ENCODE data around the gene PKHD1. TPM values are rescaled to one million over a fixed set of nuclear protein-coding genes. Genes with fewer than 3 reads are reported as not detected.

The PKHD1 gene
- total and polyA plus RNA-seq, 2 experiments from 2014 or later: 0.47 to 3.3 TPM

DNA sequence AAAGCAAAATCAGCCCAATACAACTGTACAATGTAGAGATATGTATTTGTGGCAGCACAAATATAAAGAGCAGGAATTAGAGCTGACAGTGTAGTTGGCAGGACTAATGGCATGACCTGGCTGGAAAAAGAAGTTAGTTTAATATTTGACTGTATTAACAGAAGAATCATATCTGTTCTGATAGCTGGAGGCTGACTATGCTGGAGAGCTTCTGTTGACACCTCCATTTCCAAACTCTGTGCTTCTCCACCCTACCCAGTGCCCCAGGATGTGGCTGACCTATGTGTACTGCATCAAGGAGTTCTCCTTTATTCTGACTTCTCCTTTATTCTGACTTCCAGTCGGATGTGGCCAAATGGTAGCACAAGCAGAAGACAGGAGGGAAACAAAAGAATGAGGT, 299.3 kb downstream of the PKHD1 start:
- Histone ChIP-seq H3K4me1 (ENCODE audit: insufficient read depth) (no peaks in the 10 kb centered on the region), H3K4me3 (no peak overlapping the region), H3K79me2 (no peaks in the 10 kb centered on the region), H3K4me2 (no peak overlapping the region), H3K27me3 (no peaks in the 10 kb centered on the region), H3K36me3 (replicated peaks; ENCODE audit: insufficient read depth, low read depth) (no peaks in the 10 kb centered on the region), H3K27ac (no peak overlapping the region), H4K20me1 (ENCODE audit: insufficient read depth, poor library complexity, severe bottlenecking) (no peaks in the 10 kb centered on the region), H3K9me2 (replicated peaks; ENCODE audit: insufficient read depth) (no peaks in the 10 kb centered on the region), H2AFZ (no peak overlapping the region), H3K9me3 (ENCODE audit: low read depth) (no peaks in the 10 kb centered on the region)
- DNase-seq (ENCODE audit: low spot score): no peak
- 96% methylated on average over 1 of the region's 1 CpG for WGBS (ENCODE audit: low lambda C conversion rate, missing lambda C conversion rate)
- no peak for TF ChIP-seq EZH2phosphoT487 (IDR thresholded peaks at IDR 0.05; ENCODE audit: low read depth, severe bottlenecking, unreplicated experiment)
- no peak for TF ChIP-seq EZH2 (IDR thresholded peaks at IDR 0.05; ENCODE audit: borderline replicate concordance)
- TF ChIP-seq, protein P1, sequence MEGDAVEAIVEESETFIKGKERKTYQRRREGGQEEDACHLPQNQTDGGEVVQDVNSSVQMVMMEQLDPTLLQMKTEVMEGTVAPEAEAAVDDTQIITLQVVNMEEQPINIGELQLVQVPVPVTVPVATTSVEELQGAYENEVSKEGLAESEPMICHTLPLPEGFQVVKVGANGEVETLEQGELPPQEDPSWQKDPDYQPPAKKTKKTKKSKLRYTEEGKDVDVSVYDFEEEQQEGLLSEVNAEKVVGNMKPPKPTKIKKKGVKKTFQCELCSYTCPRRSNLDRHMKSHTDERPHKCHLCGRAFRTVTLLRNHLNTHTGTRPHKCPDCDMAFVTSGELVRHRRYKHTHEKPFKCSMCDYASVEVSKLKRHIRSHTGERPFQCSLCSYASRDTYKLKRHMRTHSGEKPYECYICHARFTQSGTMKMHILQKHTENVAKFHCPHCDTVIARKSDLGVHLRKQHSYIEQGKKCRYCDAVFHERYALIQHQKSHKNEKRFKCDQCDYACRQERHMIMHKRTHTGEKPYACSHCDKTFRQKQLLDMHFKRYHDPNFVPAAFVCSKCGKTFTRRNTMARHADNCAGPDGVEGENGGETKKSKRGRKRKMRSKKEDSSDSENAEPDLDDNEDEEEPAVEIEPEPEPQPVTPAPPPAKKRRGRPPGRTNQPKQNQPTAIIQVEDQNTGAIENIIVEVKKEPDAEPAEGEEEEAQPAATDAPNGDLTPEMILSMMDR (IDR thresholded peaks at IDR 0.05; ENCODE audit: poor library complexity): no peak

DNA sequence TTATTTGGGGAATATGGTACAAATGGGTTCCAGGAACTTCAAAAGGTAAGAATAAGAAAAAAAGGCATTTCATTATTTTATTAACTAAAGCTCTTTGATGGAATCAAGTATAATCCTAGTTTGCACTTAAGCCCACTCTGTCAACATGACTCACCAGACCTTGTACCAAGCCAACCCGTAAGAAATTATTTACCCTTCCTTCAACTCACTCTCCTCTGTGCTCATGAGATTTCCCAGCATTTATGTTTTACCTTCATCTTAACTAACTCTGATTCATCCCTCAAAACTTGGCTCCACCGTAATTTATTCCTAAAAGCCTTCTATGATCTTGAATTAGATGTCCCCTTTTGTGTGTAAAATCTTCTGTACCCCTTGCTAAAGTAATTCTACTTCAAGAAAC, 308.7 kb downstream of the PKHD1 start:
- TF ChIP-seq EZH2phosphoT487 (IDR thresholded peaks at IDR 0.05; ENCODE audit: low read depth, severe bottlenecking, unreplicated experiment) (no peak), EZH2 (IDR thresholded peaks at IDR 0.05; ENCODE audit: borderline replicate concordance) (no peak)
- TF ChIP-seq, protein P1 (IDR thresholded peaks at IDR 0.05; ENCODE audit: poor library complexity): no peak
- 41% methylated on average over 2 of the region's 2 CpGs for WGBS (ENCODE audit: low lambda C conversion rate, missing lambda C conversion rate)
- no peak overlapping the region for H3K4me2 ChIP-seq
- H3K27ac ChIP-seq: no peak overlapping the region
- DNase-seq (ENCODE audit: low spot score): no peak
- H4K20me1 ChIP-seq (ENCODE audit: insufficient read depth, poor library complexity, severe bottlenecking): no peaks in the 10 kb centered on the region
- no peak overlapping the region for H2AFZ ChIP-seq
- H3K9me3 ChIP-seq (ENCODE audit: low read depth): no peaks in the 10 kb centered on the region
- no peaks in the 10 kb centered on the region for H3K79me2 ChIP-seq
- no peaks in the 10 kb centered on the region for H3K9me2 ChIP-seq (replicated peaks; ENCODE audit: insufficient read depth)
- no peaks in the 10 kb centered on the region for H3K4me1 ChIP-seq (ENCODE audit: insufficient read depth)
- no peaks in the 10 kb centered on the region for H3K27me3 ChIP-seq
- H3K4me3 ChIP-seq: no peak overlapping the region
- H3K36me3 ChIP-seq (replicated peaks; ENCODE audit: insufficient read depth, low read depth): no peaks in the 10 kb centered on the region

DNA sequence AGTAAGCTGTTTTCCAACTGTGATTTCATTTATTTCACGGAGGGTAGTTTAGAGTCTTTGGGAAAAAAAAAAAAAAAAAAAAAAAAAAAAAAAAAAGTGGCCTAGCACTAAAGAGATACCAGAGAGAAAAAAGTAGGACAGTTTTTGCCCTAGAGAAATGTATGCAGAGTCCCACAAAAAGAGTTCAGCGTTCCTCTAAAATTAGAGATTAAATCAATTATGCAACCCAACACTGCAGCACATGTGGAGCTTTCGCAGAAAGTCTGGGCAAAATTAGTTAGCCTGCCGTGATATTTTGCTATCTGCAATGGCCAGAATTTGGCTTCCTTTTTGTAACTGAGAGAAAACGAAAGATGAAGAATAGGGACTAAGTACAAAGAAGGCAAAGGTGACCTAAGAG, 309.8 kb downstream of the PKHD1 start:
- 85% methylated on average over 5 of the region's 5 CpGs for WGBS (ENCODE audit: low lambda C conversion rate, missing lambda C conversion rate)
- Histone ChIP-seq H4K20me1 (ENCODE audit: insufficient read depth, poor library complexity, severe bottlenecking) (no peaks in the 10 kb centered on the region), H3K9me2 (replicated peaks; ENCODE audit: insufficient read depth) (no peaks in the 10 kb centered on the region), H3K79me2 (no peaks in the 10 kb centered on the region), H2AFZ (no peak overlapping the region), H3K4me2 (no peak overlapping the region), H3K27ac (no peak overlapping the region), H3K27me3 (no peaks in the 10 kb centered on the region), H3K4me3 (no peak overlapping the region), H3K9me3 (ENCODE audit: low read depth) (no peaks in the 10 kb centered on the region), H3K36me3 (replicated peaks; ENCODE audit: insufficient read depth, low read depth) (no peaks in the 10 kb centered on the region), H3K4me1 (ENCODE audit: insufficient read depth) (no peaks in the 10 kb centered on the region)
- no peak for TF ChIP-seq EZH2phosphoT487 (IDR thresholded peaks at IDR 0.05; ENCODE audit: low read depth, severe bottlenecking, unreplicated experiment)
- TF ChIP-seq, protein P1 (IDR thresholded peaks at IDR 0.05; ENCODE audit: poor library complexity): no peak
- no peak for TF ChIP-seq EZH2 (IDR thresholded peaks at IDR 0.05; ENCODE audit: borderline replicate concordance)
- DNase-seq (ENCODE audit: low spot score): no peak

Measured in hepatocyte (in vitro differentiated cells).